ENCODE results near the gene ST8SIA1. TPM values are rescaled to one million over a fixed set of nuclear protein-coding genes. Genes with fewer than 3 reads are reported as not detected.

ST8SIA1 gene
- total RNA-seq, 4 donors from 2014 or later: 9.4 to 19.9 (median 14.3) TPM

GRCh38 chr12:22372277-22372837 is 37.9 kb upstream of the ST8SIA1 start:
- TF ChIP-seq POLR2A (IDR thresholded peaks at IDR 0.05) (no peak), CTCF (IDR thresholded peaks at IDR 0.05) (no peak), POLR2AphosphoS5 (IDR thresholded peaks at IDR 0.05) (no peak), EP300 (IDR thresholded peaks at IDR 0.05) (no peak)

GRCh38 chr12:22366181-22366580 is 31.7 kb upstream of the ST8SIA1 start:
- Histone ChIP-seq H3K4me3 (no peak overlapping the region), H3K4me1 (no peaks in the 10 kb centered on the region), H3K27me3 (no peaks in the 10 kb centered on the region), H3K27ac (no peak overlapping the region), H3K36me3 (no peaks in the 10 kb centered on the region), H3K9me3 (peaks cover 0 to 24% (median 0%) of the 10 kb centered on the region in 3 donors)
- WGBS, 2 donors (ENCODE audit: low coverage in 1 of 2): 56% methylated on average over 2 of the region's 5 CpGs; no CpG with 5 or more reads in 1 of the 2 donors
- TF ChIP-seq POLR2A (IDR thresholded peaks at IDR 0.05) (no peak), EP300 (IDR thresholded peaks at IDR 0.05) (no peak), POLR2AphosphoS5 (IDR thresholded peaks at IDR 0.05) (no peak), CTCF (IDR thresholded peaks at IDR 0.05) (no peak)
- no peak for ATAC-seq

More at GRCh38 chr12:22372277-22372837, 37.9 kb upstream of the ST8SIA1 start:
- H3K27me3 ChIP-seq: no peaks in the 10 kb centered on the region
- H3K36me3 ChIP-seq: no peaks in the 10 kb centered on the region
- H3K4me3 ChIP-seq: no peak overlapping the region
- no peak overlapping the region for H3K27ac ChIP-seq
- H3K4me1 ChIP-seq: peaks cover 0 to 21% (median 3%) of the 10 kb centered on the region in 3 donors
- ATAC-seq: no peak
- peaks cover 0 to 21% (median 0%) of the 10 kb centered on the region in 3 donors for H3K9me3 ChIP-seq

- Histone ChIP-seq H3K9me3 (no peaks in the 10 kb centered on the region), H3K4me3 (no peak overlapping the region), H3K27me3 (no peaks in the 10 kb centered on the region), H3K36me3 (no peaks in the 10 kb centered on the region), H3K4me1 (no peaks in the 10 kb centered on the region), H3K27ac (no peak overlapping the region)
- ATAC-seq: no peak
- no peak for TF ChIP-seq POLR2A (IDR thresholded peaks at IDR 0.05)
- no peak for TF ChIP-seq EP300 (IDR thresholded peaks at IDR 0.05)
- TF ChIP-seq POLR2AphosphoS5 (IDR thresholded peaks at IDR 0.05): no peak
- TF ChIP-seq CTCF (IDR thresholded peaks at IDR 0.05): no peak
- WGBS, 2 donors (ENCODE audit: low coverage in 1 of 2): 87 to 93% methylated on average over 3 to 4 of the region's 4 CpGs
Measured at GRCh38 chr12:22361785-22362184, 27.3 kb upstream of the ST8SIA1 start.

- Histone ChIP-seq H3K9me3 (no peaks in the 10 kb centered on the region), H3K27ac (no peak overlapping the region), H3K4me3 (no peak overlapping the region), H3K27me3 (no peaks in the 10 kb centered on the region), H3K4me1 (no peaks in the 10 kb centered on the region), H3K36me3 (no peaks in the 10 kb centered on the region)
- no peak for ATAC-seq
- WGBS, 2 donors (ENCODE audit: low coverage in 1 of 2): 70 to 83% methylated on average over 4 to 5 of the region's 5 CpGs
- TF ChIP-seq POLR2A (IDR thresholded peaks at IDR 0.05): no peak
- no peak for TF ChIP-seq CTCF (IDR thresholded peaks at IDR 0.05)
- TF ChIP-seq POLR2AphosphoS5 (IDR thresholded peaks at IDR 0.05): no peak
- no peak for TF ChIP-seq EP300 (IDR thresholded peaks at IDR 0.05)
Measured at GRCh38 chr12:22360774-22361173, 26.3 kb upstream of the ST8SIA1 start.

GRCh38 chr12:22357531-22357930 is 23.0 kb upstream of the ST8SIA1 start:
- 81 to 85% methylated on average over 3 of the region's 3 CpGs for WGBS, 2 donors (ENCODE audit: low coverage in 1 of 2)
- no peak for TF ChIP-seq CTCF (IDR thresholded peaks at IDR 0.05)
- TF ChIP-seq POLR2AphosphoS5 (IDR thresholded peaks at IDR 0.05): no peak
- TF ChIP-seq EP300 (IDR thresholded peaks at IDR 0.05): no peak
- no peak for TF ChIP-seq POLR2A (IDR thresholded peaks at IDR 0.05)
- no peaks in the 10 kb centered on the region for H3K9me3 ChIP-seq
- no peak overlapping the region for H3K27ac ChIP-seq
- no peak overlapping the region for H3K4me3 ChIP-seq
- H3K36me3 ChIP-seq: no peaks in the 10 kb centered on the region
- no peaks in the 10 kb centered on the region for H3K27me3 ChIP-seq
- H3K4me1 ChIP-seq: no peaks in the 10 kb centered on the region
- no peak for ATAC-seq

All from gastroesophageal sphincter (tissue), 4 donors.